ENCODE results near the gene CERCAM. TPM values are rescaled to one million over a fixed set of nuclear protein-coding genes. Genes with fewer than 3 reads are reported as not detected.
A peak's percentile ranks its signal among the peaks of the same experiment; 100 is the strongest.

The CERCAM gene
- total and polyA plus RNA-seq, 7 donors: 4.2 to 28.5 (median 18.2) TPM

GRCh38 chr9:128457207-128457606 lies 36.5 kb downstream of the CERCAM start:
- DNase-seq: no peak
- TF ChIP-seq CTCF (IDR thresholded peaks at IDR 0.05) (no peak), POLR2A (IDR thresholded peaks at IDR 0.05) (no peak), EP300 (IDR thresholded peaks at IDR 0.05) (no peak), POLR2AphosphoS5 (IDR thresholded peaks at IDR 0.05) (no peak)
- Histone ChIP-seq H3K27ac (peak overlapping the region in 3 of 4 donors; percentile 88 to 96 (median 94)), H3K27me3 (no peaks in the 10 kb centered on the region), H3K4me1 (peaks cover 0 to 14% (median 9%) of the 10 kb centered on the region in 4 donors), H3K4me3 (peak overlapping the region; percentile 68 to 95 (median 84)), H3K9me3 (no peaks in the 10 kb centered on the region), H3K36me3 (peaks cover 8 to 30% (median 14%) of the 10 kb centered on the region in 4 donors)
- intact Hi-C loops (cut with DNase I): loop anchor here (2.0 to 5.0 kb wide), 2 partner anchors 18 to 45 kb away; partner anchors contain the start of gene GLE1
- WGBS, 2 donors: 53 to 71% methylated on average over 14 of the region's 14 CpGs

GRCh38 chr9:128459011-128459410 lies 38.4 kb downstream of the CERCAM start:
- Histone ChIP-seq H3K4me1 (peaks cover 0 to 14% (median 9%) of the 10 kb centered on the region in 4 donors), H3K27ac (no peak overlapping the region), H3K27me3 (no peaks in the 10 kb centered on the region), H3K9me3 (no peaks in the 10 kb centered on the region), H3K4me3 (no peak overlapping the region), H3K36me3 (peaks cover 8 to 48% (median 18%) of the 10 kb centered on the region in 4 donors)
- TF ChIP-seq CTCF (IDR thresholded peaks at IDR 0.05) (no peak), POLR2AphosphoS5 (IDR thresholded peaks at IDR 0.05) (no peak), EP300 (IDR thresholded peaks at IDR 0.05) (no peak), POLR2A (IDR thresholded peaks at IDR 0.05) (no peak)
- intact Hi-C loops (cut with DNase I): loop anchor here (5.0 kb wide), 1 partner anchor 43 kb away; the partner anchor contains the start of gene GLE1
- WGBS, 2 donors: 94 to 96% methylated on average over 3 of the region's 3 CpGs
- DNase-seq: no peak

- Histone ChIP-seq H3K9me3 (no peaks in the 10 kb centered on the region), H3K4me3 (no peak overlapping the region), H3K4me1 (no peaks in the 10 kb centered on the region), H3K27ac (no peak overlapping the region), H3K27me3 (no peaks in the 10 kb centered on the region), H3K36me3 (peaks cover 0 to 52% (median 14%) of the 10 kb centered on the region in 4 donors)
- TF ChIP-seq EP300 (IDR thresholded peaks at IDR 0.05) (no peak), CTCF (IDR thresholded peaks at IDR 0.05) (no peak), POLR2AphosphoS5 (IDR thresholded peaks at IDR 0.05) (no peak), POLR2A (IDR thresholded peaks at IDR 0.05) (no peak)
- 92 to 94% methylated on average over 7 of the region's 7 CpGs for WGBS, 2 donors
- DNase-seq: no peak
- intact Hi-C loops (cut with DNase I): no loop called here
Measured at GRCh38 chr9:128469070-128469469, 48.4 kb downstream of the CERCAM start.

GRCh38 chr9:128470560-128470959 lies 49.9 kb downstream of the CERCAM start:
- intact Hi-C loops (cut with DNase I): no loop called here
- H3K27ac ChIP-seq: no peak overlapping the region
- no peaks in the 10 kb centered on the region for H3K27me3 ChIP-seq
- 53 to 87% methylated on average over 5 of the region's 5 CpGs for WGBS, 2 donors
- H3K9me3 ChIP-seq: no peaks in the 10 kb centered on the region
- H3K36me3 ChIP-seq: peaks cover 0 to 53% (median 14%) of the 10 kb centered on the region in 4 donors
- no peak overlapping the region for H3K4me3 ChIP-seq
- H3K4me1 ChIP-seq: no peaks in the 10 kb centered on the region
- no peak for DNase-seq
- TF ChIP-seq EP300 (IDR thresholded peaks at IDR 0.05): no peak
- no peak for TF ChIP-seq CTCF (IDR thresholded peaks at IDR 0.05)
- no peak for TF ChIP-seq POLR2A (IDR thresholded peaks at IDR 0.05)
- no peak for TF ChIP-seq POLR2AphosphoS5 (IDR thresholded peaks at IDR 0.05)

GRCh38 chr9:128473104-128473503 lies 52.4 kb downstream of the CERCAM start:
- no peaks in the 10 kb centered on the region for H3K4me1 ChIP-seq
- H3K27ac ChIP-seq: no peak overlapping the region
- no peaks in the 10 kb centered on the region for H3K9me3 ChIP-seq
- no peak overlapping the region for H3K4me3 ChIP-seq
- peaks cover 0 to 57% (median 20%) of the 10 kb centered on the region in 4 donors for H3K36me3 ChIP-seq
- no peak for DNase-seq
- 96 to 97% methylated on average over 5 of the region's 5 CpGs for WGBS, 2 donors
- TF ChIP-seq CTCF (IDR thresholded peaks at IDR 0.05): no peak
- TF ChIP-seq POLR2AphosphoS5 (IDR thresholded peaks at IDR 0.05): no peak
- TF ChIP-seq POLR2A (IDR thresholded peaks at IDR 0.05): no peak
- TF ChIP-seq EP300 (IDR thresholded peaks at IDR 0.05): no peak
- no peaks in the 10 kb centered on the region for H3K27me3 ChIP-seq
- intact Hi-C loops (cut with DNase I): no loop called here

Data from sigmoid colon (tissue), 7 donors.